ENCODE measurements around the gene PHLPP1.
A peak's percentile ranks its signal among the peaks of the same experiment; 100 is the strongest.

Gene PHLPP1

DNA sequence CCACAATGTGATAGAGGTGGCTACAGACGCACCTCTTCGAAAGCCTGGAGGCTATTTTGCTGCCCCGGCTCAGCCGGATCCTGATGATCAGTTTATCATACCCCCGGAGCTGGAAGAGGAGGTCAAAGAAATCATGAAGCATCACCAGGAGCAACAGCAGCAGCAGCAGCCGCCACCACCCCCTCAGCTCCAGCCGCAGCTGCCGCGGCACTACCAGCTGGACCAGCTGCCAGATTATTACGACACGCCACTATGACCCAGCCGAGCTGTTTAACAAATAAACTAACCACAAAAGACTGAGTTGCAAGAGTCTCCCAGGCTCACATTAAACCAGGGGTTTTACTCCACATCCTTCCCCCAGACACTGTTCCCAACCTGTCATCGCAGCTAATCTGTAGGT, 263.8 kb downstream of the PHLPP1 start:
- DNase-seq (ENCODE audit: low read depth in 2 of 2) = no peak

DNA sequence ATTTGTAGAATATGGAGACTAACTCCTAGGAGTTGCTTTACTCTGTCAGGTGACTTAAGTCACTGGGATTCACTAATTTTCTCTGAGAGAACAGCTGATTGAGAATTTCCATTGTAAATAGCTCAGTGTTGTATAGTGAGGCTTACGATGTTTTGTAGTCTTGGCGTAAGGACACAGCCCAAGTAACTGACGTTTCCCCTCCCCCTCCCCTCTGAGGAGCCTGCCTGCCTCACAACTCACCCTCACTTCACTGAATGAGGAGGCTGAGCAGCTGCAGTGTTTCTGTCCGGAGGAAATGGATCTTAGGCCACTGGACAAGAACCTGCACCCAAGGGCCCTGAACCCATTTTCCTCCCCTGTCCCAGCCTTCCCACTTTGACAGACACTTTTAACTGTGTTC, 264.6 kb downstream of the PHLPP1 start:
- DNase-seq (ENCODE audit: low read depth in 2 of 2) = no peak

DNA sequence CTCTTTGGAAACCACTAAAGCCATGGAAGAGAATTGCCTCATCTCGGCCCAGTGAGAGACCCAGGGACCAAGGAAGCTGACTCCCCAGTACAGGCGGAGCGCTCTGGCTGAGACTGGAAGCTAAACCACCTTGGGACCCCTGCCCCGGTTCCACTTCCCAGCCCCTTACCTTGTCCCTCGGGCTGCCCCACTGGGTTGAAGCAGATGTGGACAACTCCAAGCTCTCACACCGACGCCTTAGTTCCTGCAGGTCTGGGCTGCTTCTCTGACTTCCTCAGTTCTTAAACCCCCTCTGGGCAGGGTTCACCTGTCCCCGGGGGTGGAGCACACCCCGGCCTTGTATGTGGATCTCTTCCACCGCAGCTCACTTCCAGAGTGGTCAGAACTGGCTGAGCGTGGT, 266.2 kb downstream of the PHLPP1 start:
- no peak for DNase-seq (ENCODE audit: low read depth in 2 of 2)

DNA sequence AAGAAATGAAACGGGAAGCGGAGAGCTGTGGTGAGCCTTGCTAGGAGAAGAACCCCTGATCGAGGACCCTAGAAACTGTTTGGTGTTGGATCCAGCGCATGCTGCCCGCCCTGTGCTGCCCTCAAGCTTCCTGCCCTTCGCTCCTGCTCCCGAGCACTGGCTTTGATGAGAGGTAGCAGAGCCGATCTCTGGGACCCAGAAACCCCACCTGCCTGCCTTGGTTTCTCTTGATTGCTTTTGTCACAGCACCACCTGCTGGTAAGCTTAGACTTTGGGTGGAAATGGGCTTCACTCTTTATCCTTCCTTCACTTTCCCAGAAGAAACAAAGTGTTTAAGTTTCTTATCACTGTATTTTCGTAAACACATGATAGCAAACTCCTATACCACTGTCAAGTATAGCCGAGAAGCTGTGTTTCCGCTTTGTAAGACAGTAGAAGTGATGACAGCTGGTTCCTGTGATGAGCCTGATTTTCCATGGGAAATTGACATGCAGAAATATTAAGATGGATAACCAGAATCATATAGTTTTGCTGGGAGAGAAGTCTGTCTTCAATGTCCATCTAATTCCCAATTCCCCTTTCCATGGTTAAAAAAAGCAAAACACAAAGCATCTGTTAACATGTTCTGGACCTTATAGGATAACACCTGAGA, 267.4 kb downstream of the PHLPP1 start:
- peak; percentile 12 to 29 for DNase-seq (ENCODE audit: low read depth in 2 of 2)

DNA sequence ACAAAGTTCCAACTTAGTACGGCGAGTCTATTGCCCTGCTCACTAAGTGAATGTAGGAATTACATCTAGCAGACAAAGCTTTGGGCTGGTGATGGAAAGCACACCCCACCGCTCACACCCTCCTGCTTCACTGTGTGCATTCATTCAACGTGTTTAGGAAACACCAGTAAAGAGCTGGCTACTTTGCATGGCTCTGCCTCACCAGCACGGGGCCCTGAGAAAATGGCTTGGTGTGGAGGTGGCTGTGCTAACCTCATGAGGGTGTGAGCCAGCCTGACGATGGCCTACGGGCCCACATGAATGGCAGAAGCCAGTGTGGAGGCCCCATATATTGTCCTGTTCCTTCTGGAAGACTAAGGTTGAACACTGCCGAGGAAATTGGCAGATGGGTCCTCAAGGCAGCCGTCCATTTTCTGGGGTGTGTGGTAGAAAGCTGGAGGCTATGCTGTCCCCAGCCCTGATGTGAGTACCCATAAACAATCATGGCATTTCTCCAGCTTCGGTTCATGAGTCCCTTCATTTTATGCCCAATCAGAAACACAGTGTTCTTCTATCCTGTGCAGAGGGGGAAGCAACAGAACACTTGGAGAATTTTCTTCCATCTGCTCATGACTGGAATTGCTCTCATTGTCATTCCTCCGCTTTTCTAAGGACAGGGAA, 269.4 kb downstream of the PHLPP1 start:
- DNase-seq (ENCODE audit: low read depth in 2 of 2) = no peak

DNA sequence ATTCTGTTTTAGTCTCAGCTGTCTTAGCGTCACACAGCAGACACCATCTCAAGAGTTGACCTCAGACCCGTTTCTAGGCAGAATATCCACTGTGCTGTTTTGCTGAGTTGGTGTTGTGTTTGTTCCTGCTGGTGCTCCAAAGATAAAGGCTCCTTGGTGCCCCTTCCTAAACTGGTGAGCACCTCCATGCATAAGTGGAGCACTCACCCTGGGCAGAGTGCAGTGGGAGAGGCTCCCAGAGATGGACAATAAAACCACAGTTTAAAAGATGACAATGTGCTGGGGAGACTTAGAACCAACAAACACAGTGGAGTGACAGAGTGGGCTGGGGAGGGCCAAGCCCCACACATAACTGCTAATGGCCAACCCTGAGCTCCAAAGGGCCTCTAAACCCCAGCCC, 271.1 kb downstream of the PHLPP1 start:
- DNase-seq (ENCODE audit: low read depth in 2 of 2) = no peak

DNA sequence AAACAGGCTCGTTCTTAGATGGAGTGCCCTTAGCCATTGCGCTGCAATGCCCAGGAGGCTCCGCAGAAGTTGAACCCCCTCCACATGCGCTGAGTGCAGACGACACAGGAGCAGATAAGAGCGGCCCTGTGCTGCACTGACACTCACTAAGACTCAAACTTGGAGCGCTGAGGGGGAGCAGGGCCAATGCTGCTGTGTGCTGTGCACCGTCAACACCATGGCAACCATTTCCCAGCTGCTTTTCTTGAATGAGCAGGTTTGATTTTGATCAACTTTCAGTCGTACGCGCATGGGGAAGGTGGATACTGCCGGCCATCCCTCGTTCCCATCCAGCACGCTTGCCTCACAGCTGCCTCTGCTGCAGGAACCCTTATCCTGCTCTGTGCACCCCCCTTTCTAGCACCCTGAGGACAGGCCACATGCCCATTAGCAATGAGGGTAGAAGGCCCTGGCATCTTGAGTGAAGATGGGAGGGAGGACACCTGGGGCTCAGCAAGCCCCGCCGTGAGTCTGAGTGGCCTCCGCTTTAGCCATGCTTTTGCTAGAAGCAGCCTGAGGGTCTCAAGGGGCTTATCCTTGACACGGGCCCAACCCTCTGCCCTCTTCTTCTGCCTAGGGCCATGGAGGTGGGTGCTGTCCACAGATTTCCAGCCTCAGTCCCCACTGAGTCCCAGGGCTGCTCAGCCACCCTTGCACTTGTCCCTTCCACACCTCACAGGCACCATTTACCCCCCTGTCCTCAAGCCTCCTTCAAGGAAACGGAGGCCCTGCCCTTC, 271.9 kb downstream of the PHLPP1 start:
- DNase-seq (ENCODE audit: low read depth in 2 of 2) = no peak

DNA sequence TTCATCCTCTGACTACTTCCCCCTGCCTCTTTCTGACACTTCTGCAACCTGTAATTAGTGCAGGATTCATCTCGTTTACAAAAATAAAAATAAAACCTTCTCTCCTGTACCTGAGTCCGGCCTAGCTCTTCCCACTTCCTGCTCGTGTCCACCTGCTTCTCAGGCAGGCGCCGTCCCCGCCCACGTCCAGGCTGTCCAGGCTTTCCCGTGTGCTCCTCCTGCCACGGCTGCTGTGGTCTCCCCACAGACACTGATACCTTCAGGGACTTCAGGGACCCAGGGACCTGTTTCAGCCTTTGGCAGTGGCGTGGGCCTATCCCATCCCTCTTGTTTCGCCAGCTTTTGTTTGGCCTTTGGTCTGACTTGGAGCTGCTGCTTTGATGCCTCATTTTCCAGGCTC, 272.5 kb downstream of the PHLPP1 start:
- DNase-seq (ENCODE audit: low read depth in 2 of 2) = no peak

DNA sequence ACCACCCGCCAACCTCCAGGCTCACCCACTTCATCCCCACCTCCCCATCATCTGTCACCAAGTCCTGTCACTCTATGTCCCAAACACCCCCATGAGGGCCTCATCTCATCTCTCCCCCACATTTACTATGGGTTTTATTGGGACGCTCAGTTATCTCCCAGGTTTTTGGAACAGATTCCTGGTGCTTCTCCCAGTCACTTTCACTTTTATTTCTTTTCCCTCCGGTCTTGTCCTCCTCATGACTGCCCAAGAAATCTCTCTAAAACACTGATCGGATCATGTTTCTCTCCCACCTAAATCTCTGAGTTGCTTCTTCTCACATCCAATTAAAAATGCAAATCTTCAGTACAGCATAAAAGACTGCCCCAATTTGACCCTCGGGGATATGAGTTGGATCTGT, 273.1 kb downstream of the PHLPP1 start:
- DNase-seq (ENCODE audit: low read depth in 2 of 2) = no peak

DNA sequence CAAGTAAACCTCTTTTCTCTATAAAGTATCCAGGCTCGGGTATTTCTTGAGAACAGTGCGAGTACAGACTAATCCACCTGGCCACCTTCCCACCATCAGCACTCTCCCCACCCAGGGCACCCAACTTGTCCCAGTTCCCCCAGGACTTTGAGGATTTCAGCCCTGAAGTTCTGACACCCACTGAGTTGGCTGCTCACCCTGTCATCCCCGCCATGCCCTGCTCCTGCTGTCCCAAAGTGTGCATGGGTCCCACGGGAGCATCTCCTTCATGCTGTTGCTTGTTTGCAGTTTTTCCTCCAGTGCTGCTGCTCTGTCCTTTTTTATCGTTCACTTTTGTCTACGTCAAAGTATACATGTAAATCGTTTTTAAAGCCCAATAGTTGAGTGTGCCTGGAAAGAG, 273.9 kb downstream of the PHLPP1 start:
- DNase-seq (ENCODE audit: low read depth in 2 of 2) = no peak

DNA sequence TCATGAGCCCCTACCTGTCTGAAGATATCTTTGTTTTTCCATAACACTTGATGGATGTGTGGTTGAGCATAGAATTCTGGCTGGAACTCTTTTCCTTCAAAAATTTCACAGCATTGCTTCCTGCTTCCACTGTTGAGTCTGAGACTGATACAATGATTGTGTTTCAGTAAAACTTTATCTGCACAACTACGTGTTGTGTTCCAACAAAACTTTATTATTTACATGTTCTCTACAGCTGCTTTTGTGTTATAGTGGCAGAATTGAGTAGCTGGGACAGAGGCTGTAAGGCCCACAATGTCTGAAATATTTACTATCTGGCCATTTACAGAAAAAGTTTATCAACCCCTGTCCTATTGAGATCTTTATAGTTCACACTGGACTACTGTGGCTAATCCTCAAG, 275.3 kb downstream of the PHLPP1 start:
- DNase-seq (ENCODE audit: low read depth in 2 of 2) = no peak

DNA sequence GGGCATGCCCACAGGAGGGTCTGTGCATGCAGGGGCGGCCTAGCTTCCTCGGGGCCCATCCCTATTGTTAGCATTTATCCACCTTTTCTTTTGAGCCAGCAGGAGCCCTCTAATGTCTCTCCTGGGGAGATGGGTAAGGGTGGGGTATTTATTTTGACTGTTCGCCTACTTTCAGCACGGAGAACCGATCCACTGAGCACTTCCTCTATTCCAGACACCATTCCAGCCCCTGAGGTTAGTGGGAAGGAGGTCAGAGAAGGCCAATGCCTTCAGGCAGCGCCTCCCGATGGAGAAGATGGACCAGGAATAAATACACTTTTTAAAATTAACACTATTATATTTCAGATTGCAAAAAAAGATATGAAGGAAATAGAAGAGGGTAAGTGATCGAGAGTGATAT, 276.0 kb downstream of the PHLPP1 start:
- DNase-seq (ENCODE audit: low read depth in 2 of 2) = no peak

DNA sequence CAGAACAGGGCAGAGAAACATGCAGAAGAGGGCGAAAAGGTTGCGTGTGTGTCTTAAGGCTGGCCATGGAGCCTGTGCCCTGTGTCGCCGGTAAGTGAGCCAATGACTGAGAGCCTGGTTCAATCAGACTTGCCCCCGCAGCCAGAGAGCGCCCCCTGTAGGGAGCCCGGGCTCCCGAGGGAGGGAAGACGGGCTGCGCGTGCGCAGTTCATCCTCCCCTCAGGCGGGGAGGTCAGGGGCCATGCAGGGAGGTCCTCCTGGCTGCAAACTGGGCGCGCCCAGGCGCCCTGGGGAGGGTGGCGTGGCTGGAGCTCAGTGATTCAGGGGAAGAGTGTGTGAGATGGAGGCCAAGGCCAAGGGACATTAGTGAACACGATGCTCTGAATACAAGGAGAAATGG, 276.6 kb downstream of the PHLPP1 start:
- DNase-seq (ENCODE audit: low read depth in 2 of 2) = no peak

DNA sequence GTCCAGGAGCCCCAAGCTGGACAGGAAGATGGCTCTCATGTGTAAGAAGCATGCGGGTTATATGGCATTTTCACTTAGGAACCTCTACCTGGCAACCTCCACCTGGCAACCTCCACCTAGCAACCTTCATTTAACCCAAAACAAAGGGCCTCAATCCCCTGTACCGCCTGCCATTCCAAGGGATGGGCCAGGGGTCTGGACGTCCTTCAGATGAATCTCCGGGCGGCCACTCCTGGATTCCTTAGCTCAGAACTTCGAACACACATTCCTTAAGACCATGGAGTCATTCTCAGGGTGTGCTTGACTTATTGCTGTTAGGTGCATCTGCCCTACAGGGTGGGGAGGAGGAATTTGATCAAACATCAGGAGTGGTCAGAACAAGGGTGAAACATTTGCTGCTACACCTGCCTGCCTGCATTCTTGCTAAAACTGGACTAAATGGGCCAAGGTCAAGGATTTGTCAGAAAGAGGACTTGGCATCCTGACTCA, 277.6 kb downstream of the PHLPP1 start:
- no peak for DNase-seq (ENCODE audit: low read depth in 2 of 2)

DNA sequence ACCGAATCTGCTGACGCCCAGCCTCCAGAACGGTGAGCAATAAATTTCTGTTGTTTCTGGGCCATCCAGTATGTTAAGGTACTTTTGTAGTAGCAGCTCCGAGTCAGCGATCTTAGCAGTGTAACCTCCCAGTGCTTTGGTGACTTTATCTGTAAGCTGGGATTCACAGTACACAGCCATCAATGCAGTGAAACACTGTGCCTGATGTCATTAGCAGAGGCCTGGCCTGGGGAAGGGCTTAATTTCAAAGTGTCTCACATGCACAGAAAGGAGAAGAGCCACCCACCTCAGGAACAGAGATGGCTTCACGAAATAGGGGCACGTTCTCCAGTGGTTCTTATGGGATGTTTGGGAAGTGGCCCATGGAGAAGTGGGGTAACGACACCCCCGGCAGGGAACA, 281.2 kb downstream of the PHLPP1 start:
- DNase-seq (ENCODE audit: low read depth in 2 of 2) = no peak

DNA sequence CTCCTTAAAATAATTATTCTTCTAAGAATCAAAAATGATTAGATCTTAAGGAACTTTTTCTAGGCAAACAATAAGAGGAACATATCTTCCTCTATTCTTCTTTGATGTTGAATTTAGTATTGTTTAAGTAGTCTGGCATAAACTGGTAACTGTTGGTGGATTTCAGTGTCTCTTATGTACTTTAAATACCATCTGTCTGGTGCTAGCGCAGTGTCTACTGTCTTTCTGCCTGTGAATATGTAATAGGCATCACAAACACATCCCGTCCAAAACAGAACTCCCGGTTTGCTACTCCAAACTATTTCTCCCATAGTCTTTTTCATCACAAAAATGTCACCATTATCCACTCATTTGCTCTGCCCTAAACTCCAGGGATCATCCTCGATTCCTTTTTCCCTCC, 281.7 kb downstream of the PHLPP1 start:
- DNase-seq (ENCODE audit: low read depth in 2 of 2) = no peak

DNA sequence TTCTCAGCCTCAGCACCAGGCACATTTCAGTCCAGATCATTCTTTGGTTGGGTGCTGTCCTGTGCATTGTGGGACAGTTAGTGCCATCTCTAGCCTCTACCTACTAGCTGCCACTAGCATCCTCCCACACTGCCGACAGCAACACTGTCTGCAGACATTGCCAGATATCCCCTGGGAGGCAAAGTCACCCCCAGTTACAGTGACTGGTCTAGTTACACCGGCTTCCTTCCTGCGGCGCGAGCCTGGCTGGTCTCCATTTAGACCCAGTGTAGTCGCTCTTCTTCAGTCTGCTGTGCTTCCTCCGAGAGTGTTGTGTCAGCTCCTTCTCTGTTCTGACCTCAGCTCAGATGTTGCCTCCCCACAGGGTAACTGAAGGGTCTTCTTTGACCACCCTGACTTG, 283.1 kb downstream of the PHLPP1 start:
- no peak for DNase-seq (ENCODE audit: low read depth in 2 of 2)

DNA sequence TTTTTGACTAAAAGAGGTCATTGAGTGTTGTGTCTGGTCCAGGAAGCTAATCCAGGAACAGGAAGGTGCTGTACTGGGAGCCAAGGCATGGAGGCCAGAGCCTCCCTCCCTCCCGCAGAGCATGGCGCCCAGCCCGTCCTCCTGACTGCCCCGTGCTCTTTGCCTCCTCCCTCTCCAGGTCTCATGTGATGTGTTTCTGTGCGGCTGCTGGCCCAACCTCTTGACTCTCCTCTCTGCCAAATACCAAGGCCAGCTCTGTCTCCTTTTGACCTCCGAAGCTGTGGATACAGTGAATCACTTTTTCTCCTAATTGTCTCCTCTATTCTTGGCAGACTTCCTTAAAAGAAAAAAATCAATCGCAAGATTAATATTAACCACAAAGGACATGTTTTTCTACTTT, 284.1 kb downstream of the PHLPP1 start:
- no peak for DNase-seq (ENCODE audit: low read depth in 2 of 2)

DNA sequence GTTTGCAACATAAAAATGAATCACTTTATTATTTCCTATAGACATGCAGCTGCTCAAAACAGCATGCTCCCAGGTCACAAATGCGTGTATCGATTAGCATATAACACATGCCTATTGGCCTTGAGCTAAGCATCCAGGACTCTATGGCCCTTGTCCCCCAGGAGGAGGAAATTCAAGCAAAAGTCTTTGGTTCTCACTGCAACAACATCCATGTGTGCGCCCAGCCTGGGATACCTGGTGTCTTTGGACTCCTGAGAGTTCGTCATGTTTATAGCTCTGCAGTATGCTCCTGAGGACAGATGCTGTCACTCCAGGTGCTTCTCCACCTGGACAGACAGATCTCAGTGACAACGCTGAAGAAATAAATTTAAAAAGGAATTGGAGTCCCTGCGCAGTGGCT, 284.6 kb downstream of the PHLPP1 start:
- DNase-seq (ENCODE audit: low read depth in 2 of 2) = no peak

DNA sequence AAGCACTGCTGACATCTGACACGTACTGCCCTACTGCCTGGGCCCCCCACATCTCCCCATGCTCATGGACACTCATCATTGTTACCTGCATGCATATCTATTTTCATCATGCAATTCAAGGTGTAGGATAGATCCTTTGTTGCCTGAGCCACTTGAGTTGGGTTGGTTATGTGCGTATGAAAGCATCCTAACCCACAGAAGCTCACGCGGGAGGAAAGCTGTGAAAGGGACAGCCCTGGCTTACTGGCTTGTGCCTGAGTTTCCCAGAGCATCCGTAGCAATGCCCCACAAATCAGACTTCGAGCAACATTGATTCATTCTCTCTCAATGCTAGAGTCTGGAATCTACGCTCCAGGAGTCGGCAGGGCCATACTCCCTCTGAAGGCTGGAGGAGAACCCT, 285.5 kb downstream of the PHLPP1 start:
- DNase-seq (ENCODE audit: low read depth in 2 of 2) = no peak

DNA sequence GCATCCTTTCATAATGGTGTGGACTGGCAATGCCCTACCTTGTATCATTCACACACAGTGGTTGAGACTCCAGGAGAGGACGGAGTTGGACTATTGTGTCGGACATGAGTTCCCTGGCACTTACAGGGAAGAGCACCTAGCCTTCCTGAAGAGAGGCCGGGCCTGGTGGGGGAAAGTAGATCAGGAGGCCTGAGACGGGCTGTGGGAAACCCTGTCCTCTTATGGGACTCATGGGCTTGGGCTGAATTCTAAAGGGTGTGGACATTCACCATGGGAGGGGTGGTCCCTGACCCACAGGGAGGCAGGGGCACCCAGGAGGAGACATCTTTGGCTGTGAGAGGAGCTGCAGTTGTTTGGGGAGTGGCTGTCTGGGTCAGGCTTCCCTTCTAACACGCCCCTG, 286.5 kb downstream of the PHLPP1 start:
- DNase-seq (ENCODE audit: low read depth in 2 of 2) = no peak

DNA sequence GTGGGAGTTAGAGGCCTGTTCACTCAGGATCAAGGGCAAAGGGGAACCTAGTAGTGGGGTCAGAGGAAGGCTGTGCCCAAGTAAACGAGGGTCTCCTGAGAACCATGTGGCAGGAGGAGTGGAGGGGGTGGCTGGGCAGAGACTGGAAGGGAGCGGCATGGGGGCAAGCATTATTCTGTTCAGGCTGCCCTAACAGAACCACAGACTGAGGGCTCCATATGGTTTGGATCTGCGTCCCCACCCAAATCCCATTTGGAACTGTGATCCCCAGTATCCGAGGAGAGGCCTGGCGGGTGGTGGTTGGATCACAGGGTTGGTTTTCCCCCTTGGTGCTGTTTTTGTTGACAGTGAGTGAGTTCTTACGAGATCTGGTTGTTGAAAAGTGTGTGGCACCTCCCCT, 287.0 kb downstream of the PHLPP1 start:
- no peak for DNase-seq (ENCODE audit: low read depth in 2 of 2)

DNA sequence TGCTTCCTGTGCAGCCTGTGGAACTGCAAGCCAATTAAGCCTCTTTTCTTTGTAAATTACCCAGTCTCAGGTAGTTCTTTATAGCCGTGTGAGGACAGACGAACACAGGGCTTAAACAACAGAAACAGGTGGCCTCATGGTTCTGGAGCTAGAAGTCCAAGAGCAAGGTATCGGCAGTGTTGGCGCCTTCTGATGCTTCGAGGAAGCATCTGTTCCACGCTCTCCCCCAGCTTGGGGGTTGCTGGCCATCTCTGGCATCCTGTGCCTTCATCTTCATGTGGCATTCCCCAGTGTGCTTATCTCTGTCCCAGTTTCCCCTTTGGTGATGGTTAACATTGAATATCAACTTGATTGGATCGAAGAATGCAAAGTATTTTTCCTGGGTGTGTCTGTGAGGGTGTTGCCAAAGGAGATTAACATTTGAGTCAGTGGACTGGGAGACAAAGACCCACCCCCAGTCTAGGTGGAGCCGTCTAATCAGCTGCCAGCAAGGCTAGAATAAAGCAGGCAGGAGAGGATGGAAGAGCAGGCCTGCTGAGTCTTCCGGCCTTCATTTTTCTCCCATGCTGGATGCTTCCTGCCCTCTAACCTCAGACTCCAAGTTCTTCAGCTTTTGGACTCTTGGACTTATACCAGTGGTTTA, 287.6 kb downstream of the PHLPP1 start:
- no peak for DNase-seq (ENCODE audit: low read depth in 2 of 2)

Measured in stimulated activated CD4-positive, alpha-beta T cell treated with anti-CD3 and anti-CD28 coated beads, Interleukin-1b, Interleukin-23, amount 100 ng/mL, for 1 hour (primary cell).